Measurements from ENCODE around the gene GSTT2B. TPM values are rescaled to one million over a fixed set of nuclear protein-coding genes. Genes with fewer than 3 reads are reported as not detected.
A peak's percentile ranks its signal among the peaks of the same experiment; 100 is the strongest.

Gene GSTT2B
- total and polyA plus RNA-seq, 8 donors, result 4.4 to 59.8 (median 10.8) TPM

DNA sequence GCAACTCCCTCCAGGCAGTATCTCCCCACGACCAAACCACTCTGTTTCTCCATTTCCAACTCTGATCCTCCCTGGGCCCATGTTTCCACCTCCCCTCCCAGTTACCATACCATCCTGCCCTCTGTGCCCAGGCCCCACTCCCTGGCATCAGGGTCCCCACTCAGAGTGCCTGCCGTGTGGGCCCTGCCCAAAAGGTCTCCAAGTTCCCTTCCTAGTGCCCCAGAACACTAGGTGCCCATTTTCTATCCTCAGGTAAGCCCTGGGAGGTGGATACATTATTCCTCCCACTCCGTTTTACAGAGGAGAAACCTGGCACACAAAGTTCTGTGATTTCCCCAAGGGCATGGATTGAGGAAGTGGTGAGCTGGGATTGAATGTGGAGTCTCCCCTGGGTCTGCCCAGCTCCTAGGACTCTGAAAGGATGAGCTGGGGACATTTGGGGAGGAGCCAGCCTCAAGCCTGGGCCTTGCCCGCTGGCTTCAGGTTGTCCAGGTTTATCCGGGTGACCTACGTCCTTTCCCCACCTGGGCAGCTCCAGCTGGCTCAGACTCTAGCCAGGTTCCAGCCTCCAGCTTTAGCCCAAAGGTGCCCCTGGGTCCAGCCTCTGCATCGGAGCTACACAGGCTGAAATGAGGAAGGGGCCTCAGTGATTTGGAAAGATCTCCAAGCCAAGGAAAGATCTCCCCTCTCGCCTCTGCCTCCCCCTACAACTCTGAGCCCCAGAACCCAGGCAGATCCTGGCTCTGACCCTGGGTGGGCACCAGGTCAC, 46.4 kb upstream of the GSTT2B start:
- H3K36me3 ChIP-seq, result no peaks in the 10 kb centered on the region
- no peaks in the 10 kb centered on the region for H3K9me3 ChIP-seq
- H3K4me1 ChIP-seq, result no peaks in the 10 kb centered on the region
- TF ChIP-seq, protein P1, sequence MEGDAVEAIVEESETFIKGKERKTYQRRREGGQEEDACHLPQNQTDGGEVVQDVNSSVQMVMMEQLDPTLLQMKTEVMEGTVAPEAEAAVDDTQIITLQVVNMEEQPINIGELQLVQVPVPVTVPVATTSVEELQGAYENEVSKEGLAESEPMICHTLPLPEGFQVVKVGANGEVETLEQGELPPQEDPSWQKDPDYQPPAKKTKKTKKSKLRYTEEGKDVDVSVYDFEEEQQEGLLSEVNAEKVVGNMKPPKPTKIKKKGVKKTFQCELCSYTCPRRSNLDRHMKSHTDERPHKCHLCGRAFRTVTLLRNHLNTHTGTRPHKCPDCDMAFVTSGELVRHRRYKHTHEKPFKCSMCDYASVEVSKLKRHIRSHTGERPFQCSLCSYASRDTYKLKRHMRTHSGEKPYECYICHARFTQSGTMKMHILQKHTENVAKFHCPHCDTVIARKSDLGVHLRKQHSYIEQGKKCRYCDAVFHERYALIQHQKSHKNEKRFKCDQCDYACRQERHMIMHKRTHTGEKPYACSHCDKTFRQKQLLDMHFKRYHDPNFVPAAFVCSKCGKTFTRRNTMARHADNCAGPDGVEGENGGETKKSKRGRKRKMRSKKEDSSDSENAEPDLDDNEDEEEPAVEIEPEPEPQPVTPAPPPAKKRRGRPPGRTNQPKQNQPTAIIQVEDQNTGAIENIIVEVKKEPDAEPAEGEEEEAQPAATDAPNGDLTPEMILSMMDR (IDR thresholded peaks at IDR 0.05), result no peak
- ATAC-seq (no peak), FAIRE-seq (no peak), DNase-seq (no peak)
- intact Hi-C loops (cut with DNase I), result loop anchor here in 1 of 3 donors (10.0 kb wide), 1 partner anchor 167 kb away; no protein-coding TSS in a partner anchor
- no peak overlapping the region for H3K4me3 ChIP-seq
- no peak overlapping the region for H3K27ac ChIP-seq
- H3K27me3 ChIP-seq, result no peaks in the 10 kb centered on the region
- WGBS, 2 donors, result 76 to 78% methylated on average over 8 of the region's 8 CpGs

DNA sequence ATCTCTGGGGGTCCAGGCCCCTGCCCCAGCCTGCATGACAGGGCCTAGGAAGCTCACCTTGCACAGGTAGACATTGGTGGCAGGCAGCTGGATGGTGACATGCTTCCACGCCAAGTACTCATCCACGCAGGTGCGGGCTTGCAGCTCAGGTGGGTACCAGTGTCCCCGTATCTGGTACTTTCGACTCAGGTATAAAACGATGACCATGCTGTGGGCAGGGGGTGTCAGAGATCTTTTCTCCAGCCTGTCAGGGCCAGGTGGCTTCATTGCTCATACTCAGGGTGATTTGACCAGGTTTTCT, 45.9 kb upstream of the GSTT2B start:
- FAIRE-seq (no peak), DNase-seq (no peak), ATAC-seq (no peak)
- H3K4me1 ChIP-seq, result no peaks in the 10 kb centered on the region
- no peak overlapping the region for H3K4me3 ChIP-seq
- TF ChIP-seq, protein P1 (IDR thresholded peaks at IDR 0.05), result no peak
- H3K9me3 ChIP-seq, result no peaks in the 10 kb centered on the region
- no peaks in the 10 kb centered on the region for H3K36me3 ChIP-seq
- no peaks in the 10 kb centered on the region for H3K27me3 ChIP-seq
- no peak overlapping the region for H3K27ac ChIP-seq
- intact Hi-C loops (cut with DNase I), result loop anchor here in 1 of 3 donors (10.0 kb wide), 1 partner anchor 168 kb away; no protein-coding TSS in a partner anchor
- WGBS, 2 donors, result 83 to 85% methylated on average over 6 of the region's 6 CpGs

DNA sequence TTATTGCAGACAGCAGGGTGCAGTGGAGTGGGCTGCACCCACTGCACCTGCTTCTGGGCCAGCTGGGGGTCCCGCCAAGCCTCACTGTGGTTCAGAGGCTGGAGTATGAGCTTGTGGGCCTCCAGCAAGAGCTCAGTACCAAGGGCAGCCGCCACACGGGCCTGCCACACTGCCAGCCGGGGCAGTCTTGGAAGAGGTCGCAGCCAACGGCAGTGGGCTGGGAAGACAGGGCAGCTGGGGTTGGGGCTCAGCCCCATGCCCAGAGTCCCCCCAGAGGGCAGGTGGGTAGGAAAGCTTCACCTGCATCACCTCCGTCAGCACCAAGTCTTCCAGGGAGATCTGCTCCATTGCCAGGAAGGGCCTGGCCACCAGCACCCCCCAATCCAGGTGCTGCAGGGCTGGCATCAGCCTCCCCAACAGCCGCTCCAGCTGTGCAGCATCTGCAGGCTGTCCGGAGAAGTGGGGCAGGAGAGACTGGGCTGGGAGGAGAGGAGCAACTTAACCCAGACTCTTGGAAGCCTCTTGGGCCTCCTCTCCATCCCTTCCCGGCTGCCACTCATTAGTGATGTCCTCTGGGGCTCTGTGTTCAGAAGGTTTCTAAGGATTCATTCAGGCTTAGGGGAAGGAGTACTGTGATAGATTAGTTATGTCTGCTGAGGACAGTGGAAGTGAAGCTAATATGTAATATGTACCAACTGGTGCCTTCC, 45.4 kb upstream of the GSTT2B start:
- Histone ChIP-seq H3K4me1 (no peaks in the 10 kb centered on the region), H3K27me3 (no peaks in the 10 kb centered on the region), H3K27ac (no peak overlapping the region), H3K4me3 (no peak overlapping the region), H3K9me3 (no peaks in the 10 kb centered on the region), H3K36me3 (no peaks in the 10 kb centered on the region)
- DNase-seq (peak in 1 of 6 donors; percentile 55), FAIRE-seq (no peak), ATAC-seq (no peak)
- TF ChIP-seq, protein P1 (IDR thresholded peaks at IDR 0.05), result no peak
- intact Hi-C loops (cut with DNase I), result loop anchor here in 1 of 3 donors (10.0 kb wide), 1 partner anchor 168 kb away; no protein-coding TSS in a partner anchor
- WGBS, 2 donors, result 74% methylated on average over 10 of the region's 10 CpGs

DNA sequence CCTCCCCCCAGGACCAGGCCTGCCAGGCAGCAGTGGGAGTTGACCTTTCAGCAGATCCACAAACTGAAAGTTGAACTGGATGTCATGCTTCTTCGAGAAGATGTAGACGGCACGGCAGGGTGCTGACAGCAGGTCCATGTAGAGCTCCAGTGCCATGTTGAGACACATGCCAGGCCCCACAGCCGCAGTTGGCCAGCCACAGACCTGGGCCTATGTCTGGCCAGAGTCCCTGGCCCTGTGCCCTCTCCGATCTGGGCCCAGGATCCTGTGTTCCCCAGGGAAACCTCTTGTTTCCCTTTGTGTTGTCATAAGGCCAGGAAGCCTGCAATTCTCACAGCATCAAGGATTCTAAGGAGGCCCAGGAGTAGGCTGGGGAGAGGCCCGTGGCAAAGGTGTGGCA, 44.2 kb upstream of the GSTT2B start, which contains the start of gene GSTT4:
TSS of gene GSTT4 (minus strand) at position 253 of the 400 bp plus-strand sequence. CDS start at position 156, 97 bp downstream.
- Histone ChIP-seq H3K9me3 (no peaks in the 10 kb centered on the region), H3K36me3 (no peaks in the 10 kb centered on the region), H3K4me1 (no peaks in the 10 kb centered on the region), H3K27me3 (no peaks in the 10 kb centered on the region), H3K4me3 (no peak within 1 kb of the TSS), H3K27ac (no peak within 1 kb of the TSS)
- FAIRE-seq (no peak), DNase-seq (peak in 1 of 6 donors; percentile 70), ATAC-seq (peak in 3 of 4 donors; percentile 17 to 52 (median 26))
- intact Hi-C loops (cut with DNase I), result loop anchor here in 1 of 3 donors (10.0 kb wide), 1 partner anchor 170 kb away; no protein-coding TSS in a partner anchor
- 71 to 76% methylated on average over 6 of the region's 6 CpGs for WGBS, 2 donors
- TF ChIP-seq, protein P1 (IDR thresholded peaks at IDR 0.05), result no peak

Measured in pancreas (tissue), 10 donors.